Caco-2 (cell line): ENCODE measurements around the gene MAPK12. TPM values are rescaled to one million over a fixed set of nuclear protein-coding genes. Genes with fewer than 3 reads are reported as not detected.

Experiments used
- BruUV-seq: library from RNA; stranded (reverse); fragments of 400-500 nt; replicated peaks from 2 replicates; lab custom pipeline; 2021; lab: Mats Ljungman, UMichigan
- CTCF ChIA-PET: fragments of 300-600 bp; sonication (Branson Sonifier 250); formaldehyde crosslinking; loops from one replicate; lab custom pipeline; 2022; ENCODE audit warnings: antibody characterized with exemption; lab: Charles Lee
- POLR2A ChIA-PET: fragments of 300-600 bp; sonication (Branson Sonifier 250); formaldehyde crosslinking; loops from one replicate; lab custom pipeline; 2022; ENCODE audit warnings: antibody characterized with exemption; lab: Charles Lee
- DNase-seq, 2 experiments: peaks; one replicate each; pipeline versions ENCODE4 v3.0.0 to v3.0.0-alpha.2; 2020 to 2022
- H3K27me3 ChIP-seq: replicated peaks from 2 replicates; pipeline ENCODE4 v1.6.0; 2011; ENCODE audit warnings: low read length; ENCODE audit not compliant: control insufficient read depth, insufficient read depth
- H3K36me3 ChIP-seq: 2 replicates; pipeline ENCODE4 v1.5.1; 2011; ENCODE audit warnings: low read length; ENCODE audit not compliant: control insufficient read depth, insufficient read depth
- H3K4me1 ChIP-seq: fragments of 250-450 bp; sonication (Bioruptor Pico); 2 replicates; pipeline ENCODE4 v1.5.1; 2020; ENCODE audit warnings: mild to moderate bottlenecking
- H3K4me3 ChIP-seq: 2 replicates; pipeline ENCODE4 v1.5.1; 2011; ENCODE audit warnings: low read depth, mild to moderate bottlenecking, control low read depth, low read length
- H3K9me3 ChIP-seq: fragments of 250-450 bp; sonication (Bioruptor Pico); 2 replicates; pipeline ENCODE4 v1.5.1; 2020; ENCODE audit warnings: mild to moderate bottlenecking, moderate library complexity
- H3K27ac Mint-ChIP-seq: one replicate; pipeline ENCODE4 v1.8.0; 2022; ENCODE audit warnings: mixed read lengths; ENCODE audit not compliant: unreplicated experiment
- H3K27me3 Mint-ChIP-seq: one replicate; pipeline ENCODE4 v1.8.0; 2022; ENCODE audit warnings: mixed read lengths; ENCODE audit not compliant: insufficient read depth, unreplicated experiment
- H3K36me3 Mint-ChIP-seq: one replicate; pipeline ENCODE4 v1.8.0; 2022; ENCODE audit warnings: mild to moderate bottlenecking, mixed read lengths; ENCODE audit not compliant: insufficient read depth, unreplicated experiment
- H3K4me1 Mint-ChIP-seq: one replicate; pipeline ENCODE4 v1.8.0; 2022; ENCODE audit warnings: low read depth, mixed read lengths; ENCODE audit not compliant: unreplicated experiment
- H3K4me3 Mint-ChIP-seq: one replicate; pipeline ENCODE4 v1.8.0; 2022; ENCODE audit warnings: mild to moderate bottlenecking, moderate library complexity, mixed read lengths; ENCODE audit not compliant: unreplicated experiment
- H3K9me3 Mint-ChIP-seq: one replicate; pipeline ENCODE4 v1.8.0; 2022; ENCODE audit warnings: mixed read lengths; ENCODE audit not compliant: unreplicated experiment
- CTCF ChIP-seq, 2 experiments: fragments of 200-600 bp in 1 of 2; IDR thresholded peaks; 1 replicate in 1 of 2; 2 replicates in 1 of 2; pipeline versions ENCODE4 v1.5.1 to v1.8.0; 2011 to 2022; ENCODE audit warnings: antibody characterized with exemption in 1 of 2, control low read depth in 1 of 2, inconsistent platforms in 1 of 2, low read depth in 1 of 2, low read length in 1 of 2, mild to moderate bottlenecking in 1 of 2, moderate library complexity in 1 of 2; ENCODE audit not compliant: insufficient read depth in 1 of 2, severe bottlenecking in 1 of 2, unreplicated experiment in 1 of 2
- intact Hi-C: fragments of 100-400 bp; cut with micrococcal nuclease; formaldehyde crosslinking; loops from one replicate; pipeline ENCODE4 v1.10.0; 2022; ENCODE audit not compliant: unreplicated experiment
- total RNA-seq: library from RNA; stranded (reverse); gene quantifications from 2 replicates; pipeline ENCODE4 v1.2.3, GENCODE V29; 2022

MAPK12 gene
- total RNA-seq, 1 experiment from 2014 or later: 37.4 TPM

DNA sequence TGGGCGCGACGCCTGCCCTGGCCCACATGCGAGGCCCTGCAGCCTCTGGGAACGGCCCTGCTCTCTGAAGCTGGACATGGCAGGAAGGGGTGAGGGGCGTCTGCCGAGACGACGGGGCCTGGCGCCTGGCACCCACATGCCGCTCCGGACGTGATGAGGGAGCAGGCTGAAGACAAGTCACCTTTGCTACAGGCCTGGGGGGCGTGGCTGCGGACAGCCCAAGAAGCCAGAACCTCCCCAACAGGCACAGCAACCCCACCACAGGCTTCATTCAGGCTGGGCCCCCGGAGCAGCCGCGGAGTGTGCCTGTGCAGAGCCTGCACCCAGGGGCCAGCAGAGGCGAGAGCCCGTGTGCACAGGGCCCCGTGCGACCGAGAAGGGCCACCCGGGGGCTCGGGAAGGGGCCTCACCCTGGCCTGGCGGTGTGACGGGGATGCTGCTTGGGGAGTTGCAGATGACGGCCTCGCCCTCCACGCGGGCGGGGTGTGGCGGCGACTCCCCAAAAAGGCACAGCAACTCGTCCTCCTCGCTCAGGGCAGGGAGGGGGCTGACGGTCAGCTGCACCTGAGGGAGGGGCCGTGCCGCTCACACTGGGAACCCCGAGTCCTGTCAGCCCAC is 25.3 kb upstream of the MAPK12 start:
- no peak overlapping the region for H3K4me3 Mint-ChIP-seq
- Histone ChIP-seq H3K4me3 (no peak overlapping the region), H3K36me3 (peaks cover 9% of the 10 kb centered on the region), H3K9me3 (no peaks in the 10 kb centered on the region), H3K27me3 (no peaks in the 10 kb centered on the region), H3K4me1 (peaks cover 14% of the 10 kb centered on the region)
- no TSS peak for BruUV-seq
- intact Hi-C loops: no loop called here
- H3K27me3 Mint-ChIP-seq: no peaks in the 10 kb centered on the region
- H3K27ac Mint-ChIP-seq: no peak overlapping the region
- DNase-seq: no peak
- H3K36me3 Mint-ChIP-seq: peaks cover 53% of the 10 kb centered on the region
- no peak for TF ChIP-seq CTCF (IDR thresholded peaks at IDR 0.05; ENCODE audit: insufficient read depth in 1 of 2, low read depth in 1 of 2, low read length in 1 of 2, severe bottlenecking in 1 of 2, unreplicated experiment in 1 of 2)
- ChIA-PET POLR2A (no interaction called here), CTCF (no interaction called here)
- H3K9me3 Mint-ChIP-seq: no peaks in the 10 kb centered on the region
- H3K4me1 Mint-ChIP-seq: no peaks in the 10 kb centered on the region

DNA sequence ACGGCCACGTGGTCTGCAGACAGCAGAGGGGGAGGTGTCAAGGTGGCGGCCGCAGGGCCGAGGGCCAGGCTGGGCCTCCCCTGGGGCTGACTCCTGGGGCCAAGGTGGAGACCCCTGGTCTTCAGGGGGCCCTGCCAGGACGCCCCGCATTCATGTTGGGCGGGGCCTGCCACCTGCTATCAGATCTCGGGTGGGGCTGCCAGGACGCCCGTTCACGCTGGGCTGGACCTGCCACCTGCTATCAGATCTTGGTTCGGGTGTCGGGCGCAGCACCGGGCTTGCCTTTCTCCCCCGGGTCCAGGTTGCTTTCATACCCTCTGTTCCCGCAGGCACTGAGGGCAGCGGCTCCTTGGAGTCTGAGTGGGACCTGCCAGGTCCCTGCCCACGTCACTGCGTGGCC is 24.8 kb upstream of the MAPK12 start:
- ChIA-PET POLR2A (no interaction called here), CTCF (no interaction called here)
- Histone ChIP-seq H3K4me3 (no peak overlapping the region), H3K27me3 (no peaks in the 10 kb centered on the region), H3K4me1 (peaks cover 18% of the 10 kb centered on the region), H3K9me3 (no peaks in the 10 kb centered on the region), H3K36me3 (peaks cover 12% of the 10 kb centered on the region)
- Mint-ChIP-seq H3K27ac (no peak overlapping the region), H3K9me3 (no peaks in the 10 kb centered on the region), H3K4me3 (no peak overlapping the region), H3K4me1 (no peaks in the 10 kb centered on the region), H3K27me3 (no peaks in the 10 kb centered on the region), H3K36me3 (peaks cover 49% of the 10 kb centered on the region)
- intact Hi-C loops: no loop called here
- no peak for DNase-seq
- no TSS peak for BruUV-seq
- no peak for TF ChIP-seq CTCF (IDR thresholded peaks at IDR 0.05; ENCODE audit: insufficient read depth in 1 of 2, low read depth in 1 of 2, low read length in 1 of 2, severe bottlenecking in 1 of 2, unreplicated experiment in 1 of 2)

DNA sequence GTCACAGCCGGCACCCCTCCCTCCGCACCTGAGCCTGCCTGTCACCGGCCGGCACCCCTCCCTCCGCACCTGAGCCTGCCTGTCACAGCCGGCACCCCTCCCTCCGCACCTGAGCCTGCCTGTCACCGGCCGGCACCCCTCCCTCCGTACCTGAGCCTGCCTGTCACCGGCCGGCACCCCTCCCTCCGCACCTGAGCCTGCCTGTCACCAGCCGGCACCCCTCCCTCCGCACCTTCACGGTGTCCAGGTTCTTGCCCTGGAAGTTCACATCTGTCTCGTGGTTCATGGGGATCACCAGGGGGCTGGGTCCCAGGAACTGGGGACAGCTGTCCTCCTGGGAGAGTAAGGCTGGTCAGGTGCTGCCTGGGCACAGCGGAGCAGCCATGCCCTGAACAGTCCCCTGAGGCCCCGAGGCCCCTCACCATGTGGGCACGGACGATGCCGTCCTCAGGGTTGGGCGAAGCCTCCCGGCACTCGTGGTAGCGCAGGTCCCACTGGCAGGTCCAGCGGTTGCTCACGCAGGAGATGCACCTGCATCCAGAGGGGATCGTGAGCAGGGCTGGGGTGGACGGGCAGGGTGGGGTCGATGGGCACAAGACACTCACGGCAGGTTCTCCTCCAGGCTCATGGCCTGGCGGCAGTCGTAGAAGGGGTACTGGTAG is 24.2 kb upstream of the MAPK12 start:
- no peaks in the 10 kb centered on the region for H3K27me3 Mint-ChIP-seq
- no peak overlapping the region for H3K4me3 ChIP-seq
- no peaks in the 10 kb centered on the region for H3K9me3 Mint-ChIP-seq
- intact Hi-C loops: no loop called here
- TF ChIP-seq CTCF (IDR thresholded peaks at IDR 0.05; ENCODE audit: insufficient read depth in 1 of 2, low read depth in 1 of 2, low read length in 1 of 2, severe bottlenecking in 1 of 2, unreplicated experiment in 1 of 2): no peak
- H3K36me3 Mint-ChIP-seq: peaks cover 49% of the 10 kb centered on the region
- no peak overlapping the region for H3K4me3 Mint-ChIP-seq
- ChIA-PET CTCF (no interaction called here), POLR2A (no interaction called here)
- H3K27ac Mint-ChIP-seq: no peak overlapping the region
- H3K9me3 ChIP-seq: no peaks in the 10 kb centered on the region
- no peak for DNase-seq
- peaks cover 10% of the 10 kb centered on the region for H3K36me3 ChIP-seq
- H3K4me1 ChIP-seq: peaks cover 18% of the 10 kb centered on the region
- H3K27me3 ChIP-seq: no peaks in the 10 kb centered on the region
- no TSS peak for BruUV-seq
- H3K4me1 Mint-ChIP-seq: no peaks in the 10 kb centered on the region
